H1 (cell line): ENCODE results near the gene FANCD2.

Experiments
- EZH2 ChIP-seq: fragments of 200-600 bp; sonication (generic); IDR thresholded peaks from 2 replicates; pipeline ENCODE4 v1.7.1; 2012; ENCODE audit warnings: low read depth, mild to moderate bottlenecking, moderate library complexity, low read length, inconsistent platforms; ENCODE audit not compliant: severe bottlenecking
- MAFK ChIP-seq: IDR thresholded peaks from 2 replicates; pipeline ENCODE4 v1.6.1; 2012; ENCODE audit warnings: low read depth, mild to moderate bottlenecking, improper control_type of control experiment, low read length
- POLR2AphosphoS5 ChIP-seq: IDR thresholded peaks from 2 replicates; pipeline ENCODE4 v1.6.1; 2011; ENCODE audit warnings: low read depth, low read length
- SP1 ChIP-seq: IDR thresholded peaks from 2 replicates; pipeline ENCODE4 v1.6.1; 2011; ENCODE audit warnings: low read depth, low read length
- SP2 ChIP-seq: IDR thresholded peaks from 2 replicates; pipeline ENCODE4 v1.6.1; 2012; ENCODE audit warnings: mild to moderate bottlenecking, low read length, inconsistent platforms
- SP4 ChIP-seq: IDR thresholded peaks from 2 replicates; pipeline ENCODE4 v1.6.1; 2012; ENCODE audit warnings: low read length, inconsistent platforms
- SRF ChIP-seq: IDR thresholded peaks from 2 replicates; pipeline ENCODE4 v1.6.1; 2011; ENCODE audit warnings: mild to moderate bottlenecking, low read depth, low read length, moderate library complexity
- TEAD4 ChIP-seq: IDR thresholded peaks from 2 replicates; pipeline ENCODE4 v1.6.1; 2012; ENCODE audit warnings: low read depth, low read length, inconsistent platforms, mixed read lengths
- TF ChIP-seq, protein P1 (sequence below), 3 experiments: IDR thresholded peaks; 1 replicate in 2 of 3; 2 replicates in 1 of 3; pipeline versions ENCODE4 v1.5.1 to v1.6.1; 2011; ENCODE audit warnings: low read length in 3 of 3, mild to moderate bottlenecking in 3 of 3, inconsistent platforms in 2 of 3, low read depth in 1 of 3, moderate library complexity in 1 of 3; ENCODE audit not compliant: insufficient read depth in 1 of 3; ENCODE audit errors: control extremely low read depth in 1 of 3

DNA sequence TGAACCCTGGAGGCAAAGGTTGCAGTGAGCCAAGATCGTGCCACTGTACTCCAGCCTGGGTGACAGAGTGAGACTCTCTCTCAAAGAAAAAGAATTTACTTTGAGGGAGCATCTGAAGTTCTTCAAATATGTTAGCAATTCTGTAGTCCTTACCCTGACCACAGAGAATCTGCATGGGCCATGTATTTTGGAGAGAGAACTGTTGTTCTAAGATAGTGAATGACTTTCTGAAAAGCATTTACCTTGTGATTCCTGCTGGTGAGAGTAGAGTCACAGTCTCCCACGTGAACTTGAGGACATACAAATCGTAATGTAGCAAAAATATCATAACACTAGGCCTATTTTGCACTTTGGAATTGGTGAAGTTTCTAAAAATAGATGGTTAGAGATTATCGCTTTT lies 93.1 kb downstream of the FANCD2 start:
- TF ChIP-seq, protein P1, sequence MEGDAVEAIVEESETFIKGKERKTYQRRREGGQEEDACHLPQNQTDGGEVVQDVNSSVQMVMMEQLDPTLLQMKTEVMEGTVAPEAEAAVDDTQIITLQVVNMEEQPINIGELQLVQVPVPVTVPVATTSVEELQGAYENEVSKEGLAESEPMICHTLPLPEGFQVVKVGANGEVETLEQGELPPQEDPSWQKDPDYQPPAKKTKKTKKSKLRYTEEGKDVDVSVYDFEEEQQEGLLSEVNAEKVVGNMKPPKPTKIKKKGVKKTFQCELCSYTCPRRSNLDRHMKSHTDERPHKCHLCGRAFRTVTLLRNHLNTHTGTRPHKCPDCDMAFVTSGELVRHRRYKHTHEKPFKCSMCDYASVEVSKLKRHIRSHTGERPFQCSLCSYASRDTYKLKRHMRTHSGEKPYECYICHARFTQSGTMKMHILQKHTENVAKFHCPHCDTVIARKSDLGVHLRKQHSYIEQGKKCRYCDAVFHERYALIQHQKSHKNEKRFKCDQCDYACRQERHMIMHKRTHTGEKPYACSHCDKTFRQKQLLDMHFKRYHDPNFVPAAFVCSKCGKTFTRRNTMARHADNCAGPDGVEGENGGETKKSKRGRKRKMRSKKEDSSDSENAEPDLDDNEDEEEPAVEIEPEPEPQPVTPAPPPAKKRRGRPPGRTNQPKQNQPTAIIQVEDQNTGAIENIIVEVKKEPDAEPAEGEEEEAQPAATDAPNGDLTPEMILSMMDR (IDR thresholded peaks at IDR 0.05; ENCODE audit: control extremely low read depth in 1 of 3, insufficient read depth in 1 of 3, low read depth in 1 of 3, low read length in 3 of 3) = no peak
- TF ChIP-seq EZH2 (no peak), POLR2AphosphoS5 (no peak), TEAD4 (no peak), SP1 (no peak), MAFK (no peak), SRF (no peak), SP2 (no peak), SP4 (no peak)
